Adipose tissue (tissue), 3 donors: Measurements from ENCODE around the gene SHISAL1. TPM values are rescaled to one million over a fixed set of nuclear protein-coding genes. Genes with fewer than 3 reads are reported as not detected.
"Not testable (repeated sequence)": the region's sequence is repeated elsewhere in the genome, so short reads cannot be mapped to it uniquely, and the experiment has no call there.

Source experiments
- H3K27ac ChIP-seq: one replicate; pipeline ENCODE4 v1.5.1; 2013; ENCODE audit warnings: low read depth, low read length
- WGBS, 3 donors: extraction: QIAGEN DNeasy Blood & Tissue Kit; methylation state at CpG; one replicate each; pipeline ENCODE4 v1.1.7; 2013; 5-methylcytosine and 5-hydroxymethylcytosine counted together
- polyA plus RNA-seq, 3 donors: library from polyadenylated mRNA; stranded (reverse); fragments of 200-250 nt; gene quantifications; one replicate each; pipeline ENCODE4 v1.2.3, GENCODE V29; 2013
- donor health status: healthy with polysubstance abuse.
- donor health status: Bipolar disorder and iron deficiency.
- donor health status: healthy.

SHISAL1 gene
- polyA plus RNA-seq, 3 donors, result 0.13 to 1.2 (median 0.30) TPM

DNA sequence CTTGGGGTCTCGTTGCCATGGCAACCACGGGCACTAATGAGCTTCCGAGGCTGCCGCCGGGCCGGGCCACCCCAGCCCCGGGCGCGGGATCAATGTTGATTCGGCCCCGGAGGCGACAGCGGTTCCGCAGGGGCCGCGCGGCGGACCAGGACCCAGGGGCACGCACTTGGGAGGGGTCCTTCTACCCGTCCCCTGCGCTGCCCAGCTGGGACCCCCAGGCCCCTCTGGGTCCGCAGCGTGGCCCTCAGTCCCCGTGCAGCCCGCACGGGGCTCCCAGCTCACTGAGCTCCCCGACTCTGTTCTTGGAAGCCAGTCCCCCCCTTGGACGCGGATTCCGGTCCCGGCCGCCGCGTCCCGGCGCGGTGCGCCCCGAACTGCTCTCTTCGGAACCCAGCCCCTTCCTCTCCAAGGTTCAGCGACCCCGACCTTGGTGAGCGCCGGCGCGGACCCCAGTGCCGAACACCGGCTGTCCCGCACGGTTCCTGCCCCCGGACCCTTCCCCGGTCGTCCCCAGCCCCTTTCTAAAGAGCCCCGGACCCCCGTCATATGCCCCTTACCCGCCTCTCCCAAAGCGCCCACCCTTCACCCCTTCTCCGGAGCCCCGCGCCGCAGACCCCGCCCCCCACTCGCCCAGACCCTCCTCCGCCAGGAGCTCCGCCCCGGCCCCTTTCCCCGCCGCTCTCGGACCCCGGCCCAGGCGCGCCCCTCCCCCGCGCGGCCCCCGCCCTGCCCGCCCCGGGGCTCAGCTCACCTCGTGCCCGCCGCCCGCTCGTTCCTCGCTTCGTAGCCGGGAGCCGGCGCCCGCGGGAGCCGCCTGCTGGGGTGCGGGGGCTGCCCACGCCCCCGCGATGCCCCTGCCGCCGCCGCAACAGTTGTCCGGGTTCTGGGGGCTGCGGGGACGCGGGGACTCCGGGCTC lies 18.3 kb upstream of the SHISAL1 start:
- H3K27ac ChIP-seq, result no peak overlapping the region
- 3% methylated on average over 86 to 102 of the region's 103 CpGs for whole genome bisulfite sequencing, 3 donors

DNA sequence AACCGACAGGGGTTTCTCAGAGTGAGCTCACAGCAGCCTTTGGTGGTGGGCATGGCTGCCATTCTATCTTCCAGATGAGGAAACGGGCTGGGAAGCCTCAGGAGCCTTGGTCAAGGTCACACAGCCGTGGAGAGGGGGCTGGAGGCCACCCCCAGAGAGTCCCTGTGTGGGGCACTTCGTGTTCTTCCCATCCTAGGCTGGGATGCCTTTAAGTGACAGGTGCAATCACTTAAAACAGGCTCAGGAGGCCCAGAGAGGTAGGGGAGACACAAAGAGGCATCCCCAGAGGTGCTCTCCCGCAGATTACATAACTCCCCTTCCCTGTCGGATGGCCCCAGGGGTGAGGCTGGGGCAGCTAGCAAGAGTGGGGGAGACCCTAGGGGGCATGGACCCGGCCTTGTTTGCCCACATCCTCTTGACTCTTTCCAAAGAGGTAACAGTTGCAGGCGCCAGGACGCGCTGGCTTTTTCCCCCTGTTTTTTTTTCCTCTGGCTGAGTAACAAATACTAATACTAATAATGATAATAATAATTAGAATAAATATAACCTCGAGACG lies 17.5 kb upstream of the SHISAL1 start:
- no peak overlapping the region for H3K27ac ChIP-seq
- WGBS, 3 donors, result 20 to 38% (median 34%) methylated on average over 10 to 12 of the region's 12 CpGs

GRCh38 chr22:44329179-44329796 lies 16.5 kb upstream of the SHISAL1 start:
- WGBS, 3 donors, result 32 to 59% (median 53%) methylated on average over 17 of the region's 17 CpGs

GRCh38 chr22:44328762-44329161 lies 16.0 kb upstream of the SHISAL1 start:
- WGBS, 3 donors, result 50 to 89% (median 82%) methylated on average over 5 of the region's 5 CpGs
- no peak overlapping the region for H3K27ac ChIP-seq

More at GRCh38 chr22:44329179-44329796, 16.5 kb upstream of the SHISAL1 start:
- no peak overlapping the region for H3K27ac ChIP-seq

GRCh38 chr22:44328326-44328725 lies 15.6 kb upstream of the SHISAL1 start:
- no peak overlapping the region for H3K27ac ChIP-seq
- WGBS, 3 donors, result 84 to 95% (median 93%) methylated on average over 6 of the region's 6 CpGs

- WGBS, 3 donors, result 62 to 71% (median 67%) methylated on average over 7 of the region's 7 CpGs
- H3K27ac ChIP-seq, result no peak overlapping the region
Observed at GRCh38 chr22:44326491-44326885, 13.7 kb upstream of the SHISAL1 start.

DNA sequence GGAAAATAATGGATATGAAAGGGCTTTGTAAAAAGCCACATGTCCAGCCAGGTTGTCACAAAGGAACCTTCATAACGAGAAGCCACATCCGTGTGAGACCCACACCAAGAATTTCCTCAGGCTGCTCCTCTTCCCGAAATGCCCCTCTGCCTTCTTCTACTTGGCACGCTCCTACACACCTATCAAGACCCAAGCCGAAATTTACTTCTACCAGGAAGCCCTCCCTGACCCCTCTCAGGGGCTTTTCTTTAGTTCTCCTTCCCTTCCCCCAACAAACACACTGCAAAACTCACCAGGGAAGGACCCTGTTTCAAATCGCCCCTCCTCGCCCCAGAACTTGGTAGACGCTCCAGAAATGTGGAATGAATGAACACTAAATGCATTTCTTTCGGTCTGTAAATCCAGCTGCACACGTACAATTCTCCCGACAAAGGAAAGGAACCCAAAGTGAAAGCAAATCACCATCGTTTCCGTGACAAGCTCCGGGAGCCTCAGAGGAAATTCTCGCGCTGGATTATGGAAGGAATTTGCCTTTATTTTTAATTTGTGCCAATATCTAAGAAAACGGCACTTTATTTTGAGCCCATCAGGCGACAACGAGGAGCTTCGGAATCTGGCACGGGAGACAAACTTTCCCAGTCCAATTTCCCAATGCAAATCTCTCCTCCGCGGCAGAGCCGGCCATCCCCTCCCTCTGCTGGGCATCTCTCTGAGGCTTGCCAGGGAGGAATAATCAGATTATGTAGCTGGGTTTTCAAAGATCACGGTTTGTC lies 13.2 kb upstream of the SHISAL1 start:
- WGBS, 3 donors, result 9 to 18% (median 14%) methylated on average over 25 of the region's 25 CpGs

DNA sequence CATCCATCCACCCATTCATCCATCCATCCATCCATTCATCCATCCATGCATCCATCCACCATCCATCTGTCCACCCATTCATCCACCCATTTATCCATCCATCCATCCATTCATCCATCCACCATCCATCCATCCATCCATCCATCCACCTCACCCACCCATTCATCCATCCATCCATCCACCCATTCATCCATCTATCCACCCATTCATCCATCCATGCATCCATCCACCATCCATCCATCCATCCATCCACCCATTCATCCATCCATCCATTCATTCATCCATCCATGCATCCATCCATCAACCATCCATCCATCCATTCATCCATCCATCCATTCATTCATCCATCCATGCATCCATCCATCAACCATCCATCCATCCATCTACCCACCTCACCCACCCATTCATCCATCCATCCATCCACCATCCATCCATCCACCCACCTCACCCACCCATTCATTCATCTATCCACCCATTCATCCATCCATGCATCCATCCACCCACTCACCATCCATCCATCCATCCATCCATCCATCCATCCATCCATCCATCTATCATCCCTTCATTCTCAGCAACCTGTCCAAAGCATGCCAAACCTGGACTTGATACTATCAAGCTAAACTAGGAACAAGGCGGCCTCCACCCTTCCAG lies 10.5 kb upstream of the SHISAL1 start:
- not testable (repeated sequence) for H3K27ac ChIP-seq
- 90 to 96% (median 95%) methylated on average over 1 of the region's 1 CpG for WGBS, 3 donors

More for the DNA sequence above, 13.2 kb upstream of the SHISAL1 start:
- H3K27ac ChIP-seq, result no peak overlapping the region

- no peak overlapping the region for H3K27ac ChIP-seq
- 65 to 69% (median 67%) methylated on average over 9 of the region's 9 CpGs for WGBS, 3 donors
Observed at GRCh38 chr22:44319685-44320084, 6.9 kb upstream of the SHISAL1 start.

- 80 to 97% (median 90%) methylated on average over 9 of the region's 9 CpGs for WGBS, 3 donors
- no peak overlapping the region for H3K27ac ChIP-seq
Observed at GRCh38 chr22:44318751-44319150, 6.0 kb upstream of the SHISAL1 start.

DNA sequence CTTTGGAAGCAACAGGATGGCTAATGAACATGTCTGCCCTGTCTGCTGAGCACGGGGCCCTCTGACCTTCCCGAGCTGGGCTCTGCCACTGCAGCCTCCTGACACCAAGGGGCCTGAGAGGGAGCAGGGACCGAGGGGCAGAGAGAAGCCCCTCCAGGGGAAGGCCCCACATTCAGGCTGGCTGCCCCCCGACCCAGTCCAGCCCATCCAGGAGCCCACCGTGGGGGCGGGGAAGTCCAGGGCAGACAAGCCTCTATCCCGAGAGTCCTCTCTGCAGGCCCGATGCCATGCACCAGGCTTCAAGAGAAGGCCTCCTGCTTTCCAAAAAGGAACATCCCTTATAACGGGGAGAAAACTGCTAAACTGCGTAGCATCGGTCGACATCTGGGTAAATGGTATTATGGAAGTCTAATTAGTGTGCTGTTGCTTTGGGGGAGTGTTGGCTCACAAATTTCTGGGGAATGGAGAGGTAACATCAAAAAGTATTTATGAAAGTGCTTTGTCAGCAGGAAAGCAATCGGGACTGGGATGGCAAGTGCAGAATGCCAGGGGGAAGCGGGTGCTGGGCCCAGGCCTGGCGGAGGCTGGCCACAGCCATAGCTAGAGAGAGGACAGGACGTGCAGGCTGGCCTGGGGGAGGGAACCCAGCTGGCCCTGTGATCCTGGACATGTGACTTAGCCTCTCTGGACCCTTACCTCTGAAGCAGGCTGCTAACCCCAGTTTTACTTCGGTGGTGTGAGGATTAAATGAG lies 5.3 kb upstream of the SHISAL1 start:
- no peak overlapping the region for H3K27ac ChIP-seq
- 79 to 88% (median 86%) methylated on average over 16 to 17 of the region's 17 CpGs for WGBS, 3 donors

GRCh38 chr22:44317123-44317444 lies 4.3 kb upstream of the SHISAL1 start:
- no peak overlapping the region for H3K27ac ChIP-seq
- 83 to 91% (median 89%) methylated on average over 18 of the region's 18 CpGs for WGBS, 3 donors

GRCh38 chr22:44316393-44317122 lies 3.8 kb upstream of the SHISAL1 start:
- 76 to 91% (median 86%) methylated on average over 13 of the region's 13 CpGs for WGBS, 3 donors
- no peak overlapping the region for H3K27ac ChIP-seq

- 64 to 72% (median 67%) methylated on average over 17 of the region's 17 CpGs for WGBS, 3 donors
- H3K27ac ChIP-seq, result no peak overlapping the region
Observed at GRCh38 chr22:44314425-44315067, 1.8 kb upstream of the SHISAL1 start.

DNA sequence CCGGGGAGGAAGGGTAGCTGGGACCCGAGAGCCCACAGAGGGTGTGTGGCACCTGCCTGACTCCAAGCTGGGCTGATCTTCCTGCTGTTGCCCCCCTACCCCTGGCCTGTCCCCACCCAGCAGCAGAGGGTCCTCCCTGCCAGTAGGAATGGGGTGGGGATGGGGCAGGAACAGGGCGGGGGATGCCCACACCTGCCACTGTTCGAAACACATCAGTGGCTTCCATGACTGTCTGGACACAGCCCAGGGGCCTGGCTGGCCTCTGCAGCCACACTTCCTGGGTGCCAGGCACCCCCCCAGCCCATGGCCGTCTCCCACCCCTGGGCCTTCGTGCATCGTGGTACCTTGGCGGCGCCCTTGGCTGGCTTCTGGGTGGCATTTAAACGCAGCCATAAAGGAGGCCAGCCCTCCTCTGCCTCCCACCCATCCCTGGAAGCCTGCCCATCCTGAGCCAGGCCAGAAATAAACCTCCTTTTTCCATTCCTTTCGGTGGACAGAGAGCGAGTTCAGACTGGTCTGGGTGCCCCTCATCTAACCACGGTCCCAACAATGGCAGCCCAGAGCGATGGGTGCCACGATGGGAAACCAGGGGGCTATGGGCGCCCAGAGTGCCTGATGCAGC lies 745 bp upstream of the SHISAL1 start:
- H3K27ac ChIP-seq, result no peak overlapping the region
- WGBS, 3 donors, result 73 to 79% (median 76%) methylated on average over 16 of the region's 16 CpGs

DNA sequence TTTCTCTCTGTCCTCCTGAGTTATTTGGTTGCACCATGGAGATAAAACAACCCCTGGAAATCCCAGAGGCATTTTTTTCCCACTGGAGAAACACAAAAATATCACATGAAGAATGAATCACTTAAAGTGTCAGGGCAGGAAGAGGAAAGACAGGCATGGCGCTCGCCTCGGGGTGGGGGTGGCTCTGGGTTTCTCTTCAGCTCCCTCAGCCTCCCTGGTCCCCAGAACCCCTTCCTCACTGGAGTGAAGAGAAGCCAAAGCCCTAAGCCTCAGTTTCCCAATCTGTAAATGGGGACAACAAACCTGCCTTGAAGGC lies 938 bp downstream of the SHISAL1 start:
- H3K27ac ChIP-seq, result no peak overlapping the region
- 25 to 66% (median 42%) methylated on average over 3 of the region's 3 CpGs for WGBS, 3 donors
